Measurements from ENCODE around the gene GNB1L.
"Not testable (repeated sequence)": the region's sequence is repeated elsewhere in the genome, so short reads cannot be mapped to it uniquely, and the experiment has no call there.

The GNB1L gene

GRCh38 chr22:19889951-19890350 is 35.3 kb upstream of the GNB1L start:
- in situ Hi-C loops (cut with HindIII; ENCODE audit: low sequenced_read_pairs), result no loop called here

DNA sequence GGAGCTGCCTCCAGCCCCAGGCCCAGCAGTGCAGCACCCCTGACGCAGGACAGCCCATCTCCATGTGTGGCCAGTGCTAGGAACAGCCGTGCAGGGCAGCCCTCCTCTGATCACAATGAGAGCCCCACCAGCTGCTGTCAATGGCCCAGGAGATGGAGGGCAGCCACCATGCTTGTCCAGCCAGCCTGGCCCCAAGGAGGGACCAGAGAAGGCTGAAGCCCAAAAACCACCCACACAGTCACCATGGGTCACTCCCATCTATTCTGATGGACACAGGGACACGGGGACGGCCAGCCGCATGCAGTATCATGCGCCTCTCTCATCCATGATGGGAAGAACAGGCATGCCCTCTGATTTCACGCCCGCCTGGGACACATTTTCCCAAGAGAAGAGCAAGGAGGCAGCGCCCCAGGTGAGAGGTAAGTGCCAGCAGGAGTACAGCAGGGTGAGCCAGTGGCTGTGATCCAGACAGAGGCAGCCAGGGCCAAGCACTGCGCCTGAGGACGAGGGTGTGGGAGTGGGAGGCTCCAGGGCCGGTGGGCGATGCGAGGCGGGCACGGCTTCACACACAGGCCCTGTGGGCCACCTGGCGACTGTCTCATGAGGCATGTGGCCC is 33.6 kb upstream of the GNB1L start:
- in situ Hi-C loops (cut with HindIII; ENCODE audit: low sequenced_read_pairs), result no loop called here

DNA sequence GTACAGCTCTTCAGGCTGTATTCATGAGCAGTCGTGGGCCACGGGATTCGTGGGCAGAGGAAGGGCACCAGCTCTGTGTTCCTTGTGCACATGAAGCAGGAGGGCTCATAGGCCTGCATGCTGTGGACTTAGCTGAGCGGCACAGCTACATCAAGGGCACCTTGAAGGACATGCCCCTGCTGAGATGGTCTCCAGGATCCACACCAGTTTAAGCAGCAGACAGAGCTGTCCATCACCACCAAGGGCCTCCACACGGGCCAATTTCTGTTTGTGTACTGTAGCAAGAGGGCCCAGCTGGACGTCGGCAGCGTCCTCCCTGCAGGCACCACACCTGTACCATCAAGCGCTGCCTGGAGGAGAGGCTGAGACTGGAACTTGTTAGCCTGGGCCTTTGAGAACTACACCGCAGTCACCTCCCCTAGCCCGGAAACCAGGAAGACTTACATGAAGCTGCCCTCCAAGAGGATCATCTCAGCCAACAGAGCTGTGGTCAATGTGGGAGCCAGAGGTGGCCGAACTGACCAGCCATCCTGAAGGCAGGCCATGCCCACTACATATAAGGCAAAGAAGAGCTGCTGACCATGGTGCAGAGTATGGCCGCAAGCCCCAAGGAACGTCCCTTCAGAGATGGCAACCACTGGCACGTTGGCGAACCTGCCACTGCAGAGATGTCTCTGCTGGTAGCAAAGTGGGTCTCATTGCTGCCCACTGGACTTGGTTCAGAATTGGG is 32.7 kb upstream of the GNB1L start:
- in situ Hi-C loops (cut with HindIII; ENCODE audit: low sequenced_read_pairs), result no loop called here

DNA sequence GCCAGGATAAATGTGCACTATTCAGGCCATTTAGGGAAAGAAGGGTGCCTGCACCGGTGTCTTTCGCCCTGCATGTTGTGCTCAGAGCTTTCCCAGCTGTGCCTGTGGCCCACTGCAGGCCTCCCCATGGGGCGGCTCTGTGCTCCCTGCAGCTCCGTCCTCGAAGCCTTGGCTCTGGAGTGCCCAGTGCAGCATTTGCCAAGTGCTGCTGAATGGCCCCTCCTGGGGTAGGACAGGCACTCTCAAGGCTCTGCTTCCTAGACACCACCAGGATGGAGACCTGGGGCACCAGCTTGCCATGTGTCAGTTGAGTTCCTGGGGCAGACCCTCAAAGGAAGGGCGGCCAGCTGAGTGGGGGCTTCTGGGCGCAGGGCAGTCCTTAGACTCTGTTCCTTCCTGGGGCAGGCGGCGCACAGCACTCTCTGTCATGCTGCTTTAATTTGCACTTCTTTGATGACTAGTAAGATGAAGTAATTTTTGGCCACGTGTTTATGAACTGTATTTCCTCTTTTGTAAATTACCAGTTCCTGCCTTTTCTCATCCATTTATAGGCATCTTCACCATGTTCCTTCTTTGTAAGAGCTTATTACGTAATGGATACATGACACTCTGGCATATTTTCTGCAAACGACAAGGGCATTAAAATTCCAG is 32.1 kb upstream of the GNB1L start:
- in situ Hi-C loops (cut with HindIII; ENCODE audit: low sequenced_read_pairs), result no loop called here

DNA sequence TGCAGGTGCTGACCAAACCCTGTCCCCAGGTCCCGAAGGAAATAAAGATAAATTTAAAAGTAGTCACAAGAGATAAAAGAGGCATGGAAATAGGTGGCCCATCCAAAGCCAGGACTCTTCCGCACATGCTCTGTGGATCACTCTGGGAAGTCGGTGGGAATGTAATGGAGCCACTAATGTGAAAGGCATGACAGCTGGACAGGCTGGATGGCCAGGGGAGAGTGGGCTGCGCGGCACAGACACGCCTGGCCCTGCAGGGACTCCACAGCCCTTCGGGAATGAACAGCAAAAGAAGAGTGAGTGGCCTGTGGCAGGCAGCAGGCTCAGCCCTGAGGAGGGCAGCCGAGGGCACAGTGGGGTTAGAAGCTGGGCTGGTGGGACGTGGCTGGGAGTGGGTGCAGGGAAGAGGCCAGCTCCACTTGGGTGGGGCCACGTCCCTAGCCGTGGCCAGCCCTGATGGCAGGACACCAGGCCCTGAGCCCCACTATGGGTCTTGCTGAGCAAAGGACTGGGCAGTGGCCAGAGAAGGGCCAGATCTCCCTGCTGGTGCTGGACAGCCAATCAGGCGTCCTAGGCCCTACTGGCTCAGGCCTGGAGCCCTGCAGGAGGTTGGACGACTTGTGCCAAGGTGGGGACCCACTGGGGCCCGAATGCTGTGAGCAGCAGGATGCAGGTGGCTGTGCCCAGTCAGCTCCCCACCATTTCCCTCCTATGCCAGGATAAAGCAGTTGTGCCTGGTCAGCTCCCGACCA is 31.3 kb upstream of the GNB1L start:
- in situ Hi-C loops (cut with HindIII; ENCODE audit: low sequenced_read_pairs), result no loop called here

GRCh38 chr22:19884954-19885751 is 30.5 kb upstream of the GNB1L start:
- in situ Hi-C loops (cut with HindIII; ENCODE audit: low sequenced_read_pairs), result no loop called here

DNA sequence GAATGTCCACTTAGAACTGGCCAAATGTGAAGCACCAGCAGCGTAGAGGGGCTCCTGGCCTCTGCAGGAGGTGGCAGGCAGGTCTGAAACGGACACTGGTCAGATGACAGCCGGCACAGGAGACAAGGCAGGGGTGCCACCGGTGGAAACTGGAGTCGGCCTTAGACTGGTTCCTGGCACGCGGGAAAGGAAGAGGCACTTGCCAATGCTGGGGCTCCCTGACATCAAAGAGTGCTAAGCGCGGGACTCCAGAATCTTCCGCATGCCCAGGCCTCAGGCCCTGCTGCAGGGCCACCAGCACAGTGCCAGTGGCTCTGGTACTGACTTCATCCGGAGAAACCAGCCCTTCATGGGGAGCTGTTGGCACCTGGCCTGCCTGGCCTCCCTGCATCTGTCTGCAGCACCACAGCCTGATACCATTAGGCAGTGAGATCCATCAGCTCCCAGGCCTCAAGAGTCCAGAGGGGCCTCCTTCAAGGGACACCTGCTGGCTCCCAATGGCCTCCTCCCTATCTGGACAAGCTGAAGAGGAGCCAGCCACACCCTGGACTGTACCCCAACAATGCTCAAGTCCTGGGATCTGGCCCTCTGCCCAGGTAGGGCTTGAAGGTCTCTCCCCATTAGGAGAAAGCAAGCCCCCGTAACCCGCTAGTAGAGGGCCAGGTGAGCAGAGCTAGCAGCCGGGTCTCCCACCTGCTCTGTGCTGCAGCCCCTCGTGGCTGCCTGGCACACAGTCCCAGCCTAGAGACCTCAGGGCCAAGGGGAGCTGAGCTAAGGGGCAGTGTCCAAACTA is 29.7 kb upstream of the GNB1L start:
- in situ Hi-C loops (cut with HindIII; ENCODE audit: low sequenced_read_pairs), result no loop called here

DNA sequence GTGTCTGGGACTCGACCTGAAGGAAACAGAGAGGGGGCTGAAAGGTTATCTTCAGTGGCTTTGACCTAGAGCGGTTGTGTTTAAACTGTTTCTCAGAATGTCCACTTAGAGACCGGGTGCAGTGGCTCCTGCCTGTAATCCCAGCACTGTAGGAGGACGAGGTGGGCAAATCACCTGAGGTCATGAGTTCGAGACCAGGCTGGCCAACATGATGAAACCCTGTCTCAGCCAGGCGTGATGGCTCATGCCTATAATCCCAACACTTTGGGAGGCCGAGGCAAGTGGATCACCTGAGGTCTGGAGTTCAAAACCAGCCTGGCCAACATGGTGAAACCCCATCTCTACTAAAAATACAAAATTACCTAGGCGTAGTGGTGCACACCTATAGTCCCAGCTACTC is 28.8 kb upstream of the GNB1L start:
- in situ Hi-C loops (cut with HindIII; ENCODE audit: low sequenced_read_pairs), result not testable (repeated sequence)

GRCh38 chr22:19882446-19883381 is 28.0 kb upstream of the GNB1L start:
- in situ Hi-C loops (cut with HindIII; ENCODE audit: low sequenced_read_pairs), result no loop called here

DNA sequence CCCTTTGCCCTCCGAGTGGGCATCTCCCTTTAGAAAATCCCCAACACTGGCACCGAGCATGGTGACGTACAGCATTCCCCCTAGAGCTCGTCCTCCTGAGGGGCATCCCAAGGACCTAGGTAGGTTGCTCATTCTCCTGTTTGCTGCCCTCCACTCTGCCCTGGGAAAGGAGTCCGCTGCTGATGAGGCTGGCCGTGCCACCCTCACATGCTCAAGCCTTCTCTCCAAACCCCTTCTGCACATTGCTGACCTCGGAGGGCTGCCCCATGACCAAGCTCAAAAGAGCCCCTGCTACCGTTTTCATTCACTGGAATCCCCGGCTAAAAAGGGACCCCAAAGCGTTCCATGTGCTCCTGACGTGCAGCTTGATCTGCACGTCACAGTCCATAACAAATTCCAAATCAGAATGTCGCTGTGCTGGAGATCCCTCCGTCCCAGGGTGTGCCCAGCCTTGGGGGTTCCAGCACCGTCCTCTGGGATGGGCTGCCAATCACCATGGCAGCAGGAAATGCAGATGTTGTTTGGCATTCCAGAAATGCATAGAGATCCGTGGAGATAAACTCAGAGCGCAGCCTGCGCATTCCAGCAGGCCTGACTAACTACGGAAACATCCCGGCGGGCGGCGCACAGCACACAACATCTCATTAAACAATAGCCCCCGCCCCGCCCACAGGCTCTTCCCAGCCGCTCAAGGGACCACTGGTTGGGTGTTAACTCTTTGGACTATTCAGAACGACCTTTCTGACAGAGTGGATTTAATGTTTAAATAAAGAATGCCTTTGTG is 26.3 kb upstream of the GNB1L start:
- in situ Hi-C loops (cut with HindIII; ENCODE audit: low sequenced_read_pairs), result no loop called here

GRCh38 chr22:19879992-19880785 is 25.5 kb upstream of the GNB1L start:
- in situ Hi-C loops (cut with HindIII; ENCODE audit: low sequenced_read_pairs), result no loop called here

DNA sequence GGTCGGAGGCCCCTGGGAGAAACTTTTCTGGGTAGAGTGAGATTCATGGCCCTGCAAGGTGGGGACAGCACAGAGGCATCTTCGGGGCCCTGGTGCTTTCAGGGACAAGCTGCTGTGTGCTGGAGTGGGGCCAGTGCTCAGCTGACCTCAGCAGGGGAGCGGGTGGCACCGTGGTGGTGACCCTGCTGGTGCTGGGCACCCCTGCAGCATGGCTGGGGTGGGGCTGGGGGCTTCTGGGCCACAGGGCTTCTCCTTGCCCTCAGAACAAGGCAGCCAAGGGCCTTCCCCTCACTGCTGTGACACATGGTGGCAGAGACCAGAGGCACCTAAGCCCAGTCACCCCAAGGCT is 24.9 kb upstream of the GNB1L start:
- in situ Hi-C loops (cut with HindIII; ENCODE audit: low sequenced_read_pairs), result no loop called here

GRCh38 chr22:19879246-19879570 is 24.5 kb upstream of the GNB1L start:
- in situ Hi-C loops (cut with HindIII; ENCODE audit: low sequenced_read_pairs), result no loop called here

DNA sequence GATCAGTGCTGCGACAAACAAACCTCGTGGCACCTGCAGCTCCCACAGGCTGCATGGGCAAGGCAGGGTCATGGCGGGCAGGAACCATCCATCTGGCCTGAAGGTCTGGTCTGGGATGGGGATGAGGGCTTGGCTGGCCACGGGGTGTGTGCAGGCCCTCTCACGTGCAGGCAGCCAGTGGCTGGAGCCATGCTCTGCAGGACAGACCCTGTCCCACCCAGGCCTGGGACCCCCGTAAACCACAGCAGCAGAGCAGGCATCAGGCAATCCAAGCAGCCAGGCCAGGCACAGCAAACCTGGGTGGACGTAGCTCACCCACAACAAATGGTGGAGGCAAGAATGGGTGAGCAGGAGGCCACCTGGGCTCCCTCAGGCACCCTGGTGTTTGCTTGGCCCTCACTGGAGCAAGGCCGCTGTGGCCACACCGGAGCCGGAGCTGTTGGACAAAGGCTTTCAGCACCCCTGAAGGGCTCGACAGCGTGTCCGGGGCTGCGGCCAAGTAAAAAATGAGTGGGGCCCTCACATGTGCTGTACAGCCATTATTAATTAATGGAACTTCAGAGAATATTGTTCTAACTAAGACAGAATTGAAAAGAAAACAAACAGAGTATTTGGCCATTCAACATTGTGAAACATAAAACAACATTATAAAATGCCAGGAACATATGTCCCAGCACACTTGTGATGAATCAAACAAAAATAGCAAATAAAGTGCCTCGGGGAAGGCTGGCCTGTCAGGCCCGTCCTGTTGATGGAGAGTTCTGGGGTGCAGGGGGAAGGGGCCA is 24.0 kb upstream of the GNB1L start:
- in situ Hi-C loops (cut with HindIII; ENCODE audit: low sequenced_read_pairs), result no loop called here

DNA sequence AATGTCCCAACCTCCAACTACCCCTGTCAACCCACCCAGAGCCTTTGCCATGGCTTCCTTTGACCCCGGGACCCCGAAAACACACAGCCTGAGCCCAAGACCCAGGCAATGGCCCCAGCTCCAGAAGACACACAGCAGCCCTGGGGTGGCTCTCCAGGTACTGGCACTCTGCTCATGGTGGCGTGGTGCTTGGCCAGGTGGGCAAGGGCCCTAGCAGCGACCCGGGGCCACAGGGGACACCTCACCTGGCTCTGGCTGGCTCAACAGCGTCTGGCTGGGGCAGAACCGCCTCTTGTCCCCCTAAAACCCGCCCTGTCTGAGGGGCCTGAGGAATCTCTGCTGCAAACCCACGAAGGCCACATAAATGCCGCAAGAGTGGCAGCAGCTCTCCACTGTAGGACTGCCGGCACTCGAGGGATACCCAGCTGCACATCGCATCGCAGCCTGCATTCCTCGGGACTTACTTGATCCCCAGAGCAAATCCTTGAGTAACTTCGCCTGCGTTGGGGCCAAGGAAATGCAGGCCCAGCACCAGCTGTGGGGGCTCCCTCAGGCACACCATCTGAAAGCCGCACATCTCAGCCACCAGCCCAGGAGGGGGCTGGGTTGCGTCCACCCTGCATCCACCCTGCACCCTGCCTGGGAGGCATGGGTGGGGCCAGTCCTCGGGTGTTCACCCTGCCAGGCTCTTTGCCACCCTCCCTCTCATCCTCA is 23.1 kb upstream of the GNB1L start:
- in situ Hi-C loops (cut with HindIII; ENCODE audit: low sequenced_read_pairs), result no loop called here

DNA sequence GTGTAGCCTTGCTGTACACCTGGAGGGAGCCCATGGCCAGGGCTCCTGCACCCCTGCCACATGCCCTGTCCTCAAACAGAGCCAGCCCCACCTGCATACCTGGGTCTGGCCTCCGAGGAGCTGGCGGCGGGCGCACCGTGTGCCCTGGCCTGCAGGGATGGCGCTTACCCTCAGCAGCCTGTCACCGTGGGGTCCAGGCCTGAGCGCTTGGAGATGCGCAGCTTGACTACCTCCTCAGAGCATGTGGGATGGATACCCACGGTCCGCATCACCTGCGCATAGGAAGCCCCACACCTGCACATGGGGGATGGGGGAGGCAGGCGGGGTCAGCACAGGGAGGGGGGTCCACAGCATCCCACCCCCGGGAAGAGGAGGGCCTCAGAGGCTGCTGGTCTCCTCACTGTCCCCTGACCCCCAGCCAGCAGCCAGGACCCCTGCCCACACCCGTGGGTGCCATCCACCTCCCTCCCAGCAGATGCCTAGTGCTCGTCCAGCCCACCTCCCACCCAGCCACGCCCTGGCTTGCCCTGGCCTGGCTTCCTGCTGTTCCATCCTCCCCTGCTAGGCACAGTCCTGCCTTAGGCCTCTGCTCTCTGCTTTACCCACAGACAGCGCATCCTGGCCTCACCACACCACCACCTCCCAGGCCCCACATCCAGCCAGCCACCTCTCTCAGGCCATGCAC is 22.4 kb upstream of the GNB1L start:
- in situ Hi-C loops (cut with HindIII; ENCODE audit: low sequenced_read_pairs), result no loop called here
